Fibroblast of lung (primary cell): ENCODE measurements around the gene LAMA1.

Source experiments
- CTCF ChIP-seq, 2 donors: IDR thresholded peaks in 1 of 2; conservative IDR thresholded peaks in 1 of 2; 1 replicate in 1 of 2; 2 replicates in 1 of 2; pipeline ENCODE4 v1.5.1; 2011 to 2012; ENCODE audit warnings: low read length in 2 of 2, control low read depth in 1 of 2, inconsistent platforms in 1 of 2, low read depth in 1 of 2, mild to moderate bottlenecking in 1 of 2
- EZH2 ChIP-seq: IDR thresholded peaks from 2 replicates; pipeline ENCODE4 v1.5.1; 2012; ENCODE audit warnings: low read length, control low read depth, mild to moderate bottlenecking; ENCODE audit errors: missing control alignments

- TF ChIP-seq CTCF (conservative IDR thresholded peaks at IDR 0.05 in 1 of 2, IDR thresholded peaks at IDR 0.05 in 1 of 2; ENCODE audit: low read depth in 1 of 2, low read length in 2 of 2), result no peak
- no peak for TF ChIP-seq EZH2
Measured at GRCh38 chr18:7011142-7011541, 106.5 kb downstream of the LAMA1 start.
